ENCODE data around the gene PLAC1. TPM values are rescaled to one million over a fixed set of nuclear protein-coding genes. Genes with fewer than 3 reads are reported as not detected.

Gene PLAC1
- total RNA-seq, 1 donor from 2014 or later: not detected

DNA sequence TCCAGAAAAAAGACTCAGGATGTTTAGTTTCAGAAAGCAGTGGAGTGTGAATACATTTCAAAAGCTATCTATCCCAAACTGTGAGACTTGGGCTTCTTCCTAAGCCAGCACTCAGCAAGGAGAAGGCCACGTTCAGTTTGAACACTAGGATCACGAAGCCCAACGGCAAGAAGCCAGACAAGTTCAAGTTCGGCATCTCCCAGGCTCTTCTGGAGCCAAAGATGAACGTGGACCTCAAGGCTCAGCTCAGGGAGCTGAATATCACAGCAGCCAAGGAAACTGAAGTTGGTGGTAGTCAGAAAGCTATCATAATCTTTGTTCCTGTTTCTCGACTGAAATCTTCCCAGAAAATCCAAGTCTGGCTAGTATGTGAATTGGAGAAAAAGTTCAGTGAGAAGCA is 7.6 kb downstream of the PLAC1 start:
- no peak overlapping the region for H3K4me3 Mint-ChIP-seq (ENCODE audit: low read depth)
- DNase-seq (ENCODE audit: low spot score, unreplicated experiment): no peak
- TF ChIP-seq, protein P1, sequence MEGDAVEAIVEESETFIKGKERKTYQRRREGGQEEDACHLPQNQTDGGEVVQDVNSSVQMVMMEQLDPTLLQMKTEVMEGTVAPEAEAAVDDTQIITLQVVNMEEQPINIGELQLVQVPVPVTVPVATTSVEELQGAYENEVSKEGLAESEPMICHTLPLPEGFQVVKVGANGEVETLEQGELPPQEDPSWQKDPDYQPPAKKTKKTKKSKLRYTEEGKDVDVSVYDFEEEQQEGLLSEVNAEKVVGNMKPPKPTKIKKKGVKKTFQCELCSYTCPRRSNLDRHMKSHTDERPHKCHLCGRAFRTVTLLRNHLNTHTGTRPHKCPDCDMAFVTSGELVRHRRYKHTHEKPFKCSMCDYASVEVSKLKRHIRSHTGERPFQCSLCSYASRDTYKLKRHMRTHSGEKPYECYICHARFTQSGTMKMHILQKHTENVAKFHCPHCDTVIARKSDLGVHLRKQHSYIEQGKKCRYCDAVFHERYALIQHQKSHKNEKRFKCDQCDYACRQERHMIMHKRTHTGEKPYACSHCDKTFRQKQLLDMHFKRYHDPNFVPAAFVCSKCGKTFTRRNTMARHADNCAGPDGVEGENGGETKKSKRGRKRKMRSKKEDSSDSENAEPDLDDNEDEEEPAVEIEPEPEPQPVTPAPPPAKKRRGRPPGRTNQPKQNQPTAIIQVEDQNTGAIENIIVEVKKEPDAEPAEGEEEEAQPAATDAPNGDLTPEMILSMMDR (IDR thresholded peaks at IDR 0.05; ENCODE audit: unreplicated experiment): no peak

DNA sequence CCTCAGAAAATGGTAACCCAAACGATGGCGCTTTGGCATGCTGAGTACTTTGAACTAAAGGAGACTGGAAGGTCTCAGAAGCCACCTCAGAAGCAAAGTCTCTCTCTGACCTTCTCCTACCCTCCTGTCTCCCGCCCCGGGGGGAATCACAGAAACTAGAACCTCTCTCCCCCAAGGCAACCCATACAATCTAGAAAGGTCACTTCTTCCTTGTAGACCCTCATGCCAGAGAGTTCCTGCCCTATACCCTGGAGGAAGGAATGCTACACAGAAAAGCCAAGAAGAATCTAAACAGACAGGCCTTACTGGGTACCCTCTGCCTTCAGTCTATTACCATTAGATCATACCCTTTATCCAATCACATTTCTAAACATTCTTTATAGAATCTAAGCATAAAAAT is 8.5 kb downstream of the PLAC1 start:
- H3K9me3 Mint-ChIP-seq (ENCODE audit: low read depth): peaks cover 21% of the 10 kb centered on the region
- no peaks in the 10 kb centered on the region for H3K36me3 Mint-ChIP-seq (ENCODE audit: insufficient read depth)

More for the DNA sequence above, 7.6 kb downstream of the PLAC1 start:
- Mint-ChIP-seq H3K27me3 (no peaks in the 10 kb centered on the region), H3K9me3 (ENCODE audit: low read depth) (peaks cover 13% of the 10 kb centered on the region), H3K27ac (no peak overlapping the region), H3K36me3 (ENCODE audit: insufficient read depth) (no peaks in the 10 kb centered on the region), H3K4me1 (ENCODE audit: low read depth) (no peaks in the 10 kb centered on the region)

DNA sequence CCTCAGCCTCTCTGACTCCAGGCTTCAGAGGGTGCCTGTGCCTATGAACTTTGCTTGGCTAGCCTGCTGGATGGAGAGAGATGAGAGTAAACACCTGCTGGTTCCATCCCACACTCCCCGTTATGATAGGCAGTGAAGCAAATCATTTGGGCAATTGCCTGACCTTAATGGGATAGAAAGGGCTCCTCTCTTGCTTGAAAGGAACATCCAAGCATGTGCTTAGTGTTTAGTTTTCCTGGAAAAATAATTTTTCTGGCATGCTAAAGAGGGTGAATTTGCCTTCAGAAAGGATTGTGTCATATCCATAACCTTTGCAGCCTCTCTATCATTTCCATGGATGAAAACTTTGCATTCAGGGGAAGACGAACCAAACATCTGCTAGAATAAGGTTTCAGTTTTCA is 10.8 kb downstream of the PLAC1 start:
- H3K4me3 Mint-ChIP-seq (ENCODE audit: low read depth): no peak overlapping the region
- H3K9me3 Mint-ChIP-seq (ENCODE audit: low read depth): peaks cover 25% of the 10 kb centered on the region
- H3K4me1 Mint-ChIP-seq (ENCODE audit: low read depth): no peaks in the 10 kb centered on the region
- TF ChIP-seq, protein P1 (IDR thresholded peaks at IDR 0.05; ENCODE audit: unreplicated experiment): no peak
- H3K36me3 Mint-ChIP-seq (ENCODE audit: insufficient read depth): no peaks in the 10 kb centered on the region
- DNase-seq (ENCODE audit: low spot score, unreplicated experiment): no peak
- H3K27me3 Mint-ChIP-seq: no peaks in the 10 kb centered on the region
- H3K27ac Mint-ChIP-seq: no peak overlapping the region

More for the DNA sequence above, 8.5 kb downstream of the PLAC1 start:
- TF ChIP-seq, protein P1 (IDR thresholded peaks at IDR 0.05; ENCODE audit: unreplicated experiment): no peak
- no peak for DNase-seq (ENCODE audit: low spot score, unreplicated experiment)
- Mint-ChIP-seq H3K4me3 (ENCODE audit: low read depth) (no peak overlapping the region), H3K4me1 (ENCODE audit: low read depth) (no peaks in the 10 kb centered on the region), H3K27ac (no peak overlapping the region), H3K27me3 (no peaks in the 10 kb centered on the region)

DNA sequence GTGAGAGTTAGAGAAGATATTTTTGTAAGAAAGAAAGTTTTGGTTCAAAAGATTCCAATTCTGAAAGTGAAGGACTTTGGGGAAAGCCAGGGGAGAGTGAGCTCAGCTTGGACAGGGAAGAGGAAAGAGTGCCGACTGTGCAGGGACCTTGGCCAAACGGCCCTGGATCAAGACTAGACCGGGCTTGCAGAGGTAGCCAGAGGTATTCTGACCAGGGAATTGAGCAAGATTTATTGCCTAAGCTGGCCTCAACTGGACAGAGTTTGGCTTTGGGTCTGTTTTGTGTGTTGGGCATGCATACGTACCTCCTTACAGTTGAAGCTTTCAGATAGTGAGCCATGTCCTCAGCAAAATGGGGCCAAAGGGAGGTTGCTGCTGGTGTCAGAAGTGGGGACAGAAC is 11.6 kb downstream of the PLAC1 start:
- H3K9me3 Mint-ChIP-seq (ENCODE audit: low read depth): peaks cover 25% of the 10 kb centered on the region

DNA sequence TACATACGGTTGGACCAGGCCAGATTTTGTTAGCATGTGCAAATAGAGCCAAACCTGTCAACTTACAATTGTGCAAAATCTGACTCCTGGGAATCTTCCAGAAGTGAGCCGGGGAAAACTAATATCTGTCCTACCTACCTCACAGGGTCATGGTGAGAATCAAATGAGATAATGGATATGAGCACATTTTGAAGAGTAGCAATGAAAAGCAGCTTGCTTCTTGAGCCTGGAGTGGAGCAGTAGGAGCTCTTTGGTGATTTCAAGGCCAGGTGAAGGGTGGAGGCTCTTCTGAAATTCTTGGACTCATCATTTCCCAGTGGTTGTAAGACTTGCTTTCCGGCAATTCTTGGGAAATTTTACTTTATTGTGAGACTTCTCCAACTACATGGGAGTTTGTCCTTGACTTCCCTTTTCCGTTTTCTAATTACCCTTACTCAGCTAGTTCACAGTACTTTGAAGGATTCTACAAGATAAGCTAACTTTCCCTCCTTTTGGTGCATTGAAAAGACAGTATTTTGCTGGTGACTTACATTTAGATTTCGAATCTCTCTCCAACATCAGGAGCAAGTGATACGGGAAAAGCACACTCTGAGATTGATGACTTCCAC is 12.2 kb downstream of the PLAC1 start:
- Mint-ChIP-seq H3K4me3 (ENCODE audit: low read depth) (no peak overlapping the region), H3K27me3 (no peaks in the 10 kb centered on the region), H3K9me3 (ENCODE audit: low read depth) (peaks cover 25% of the 10 kb centered on the region), H3K27ac (no peak overlapping the region), H3K4me1 (ENCODE audit: low read depth) (no peaks in the 10 kb centered on the region), H3K36me3 (ENCODE audit: insufficient read depth) (no peaks in the 10 kb centered on the region)
- no peak for DNase-seq (ENCODE audit: low spot score, unreplicated experiment)
- TF ChIP-seq, protein P1 (IDR thresholded peaks at IDR 0.05; ENCODE audit: unreplicated experiment): no peak

More for the DNA sequence above, 11.6 kb downstream of the PLAC1 start:
- TF ChIP-seq, protein P1 (IDR thresholded peaks at IDR 0.05; ENCODE audit: unreplicated experiment): no peak
- no peak for DNase-seq (ENCODE audit: low spot score, unreplicated experiment)
- Mint-ChIP-seq H3K4me3 (ENCODE audit: low read depth) (no peak overlapping the region), H3K27ac (no peak overlapping the region), H3K27me3 (no peaks in the 10 kb centered on the region), H3K36me3 (ENCODE audit: insufficient read depth) (no peaks in the 10 kb centered on the region), H3K4me1 (ENCODE audit: low read depth) (no peaks in the 10 kb centered on the region)

Measured in progenitor cell of endocrine pancreas (in vitro differentiated cells).